NT2/D1 (cell line): ENCODE data around the gene EIF4G1.

Experiments
- SUZ12 ChIP-seq: IDR thresholded peaks from 2 replicates; pipeline ENCODE4 v1.6.1; 2011; ENCODE audit not compliant: insufficient read length, insufficient read depth; ENCODE audit errors: extremely low read depth
- ZNF274 ChIP-seq: IDR thresholded peaks from 2 replicates; pipeline ENCODE4 v1.6.1; 2011; ENCODE audit warnings: mild to moderate bottlenecking, low read depth, low read length

DNA sequence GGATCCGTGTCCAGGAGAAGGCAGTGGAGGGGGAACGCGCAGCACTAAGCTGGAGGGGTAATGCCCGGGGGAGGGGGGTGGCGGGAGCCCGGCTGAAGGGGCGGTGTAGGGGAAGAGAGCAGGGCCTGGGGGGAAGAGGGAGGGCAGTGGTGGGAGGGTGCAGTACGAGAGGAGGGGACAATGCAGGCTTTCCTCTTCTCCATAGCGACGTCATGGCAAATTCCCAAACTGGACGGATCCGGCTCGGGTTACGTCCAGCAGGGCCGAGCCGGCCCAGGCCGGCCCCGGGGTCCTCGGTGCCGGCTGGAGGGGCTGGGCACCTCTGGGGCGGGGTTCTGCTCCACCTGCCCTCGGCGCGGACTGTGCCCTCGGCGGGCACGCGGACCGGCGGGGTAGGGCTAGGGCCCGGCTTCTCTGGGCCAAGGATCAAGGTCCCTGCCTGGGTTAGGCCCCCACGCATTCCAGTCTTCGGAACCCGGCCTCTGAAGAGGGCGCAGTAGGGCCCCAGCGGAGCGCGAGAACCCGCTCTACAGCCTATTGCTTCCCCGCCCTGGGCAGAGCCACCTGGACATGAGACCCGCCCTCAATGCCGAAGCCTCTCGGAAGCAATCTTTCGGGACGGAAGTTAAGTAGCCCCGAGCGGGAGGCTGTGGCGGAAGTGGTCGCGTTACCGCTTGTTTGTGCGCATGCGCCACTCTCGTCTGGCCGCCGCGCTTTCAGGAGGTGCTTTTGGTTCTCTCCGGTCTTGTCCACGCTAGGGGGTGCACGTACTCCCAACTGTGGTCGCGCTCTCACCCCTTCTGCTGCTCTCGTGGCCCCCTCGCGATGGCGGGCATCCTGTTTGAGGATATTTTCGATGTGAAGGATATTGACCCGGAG is 48.5 kb downstream of the EIF4G1 start:
- TF ChIP-seq ZNF274 (no peak), SUZ12 (no peak)
